Left ventricle myocardium inferior (tissue), 1 donor: ENCODE results near the gene GOLT1A. TPM values are rescaled to one million over a fixed set of nuclear protein-coding genes. Genes with fewer than 3 reads are reported as not detected.
A peak's percentile ranks its signal among the peaks of the same experiment; 100 is the strongest.

Experiments
- DNase-seq: peaks from one replicate; pipeline ENCODE4 v3.0.0-alpha.2; 2020
- H3K27ac ChIP-seq: fragments of 200-600 bp; replicated peaks from 2 replicates; pipeline ENCODE4 v1.8.0; 2021
- H3K27me3 ChIP-seq: fragments of 200-600 bp; 2 replicates; pipeline ENCODE4 v1.8.0; 2021; ENCODE audit warnings: low read depth
- H3K36me3 ChIP-seq: fragments of 200-600 bp; 2 replicates; pipeline ENCODE4 v1.8.0; 2021
- H3K4me1 ChIP-seq: fragments of 200-600 bp; 2 replicates; pipeline ENCODE4 v1.8.0; 2021
- H3K4me3 ChIP-seq: fragments of 200-600 bp; 2 replicates; pipeline ENCODE4 v1.8.0; 2021; ENCODE audit warnings: mild to moderate bottlenecking, moderate library complexity
- H3K9me3 ChIP-seq: fragments of 200-600 bp; replicated peaks from 2 replicates; pipeline ENCODE4 v1.8.0; 2021
- CTCF ChIP-seq: fragments of 200-600 bp; IDR thresholded peaks from 2 replicates; pipeline ENCODE4 v1.8.0; 2021; ENCODE audit warnings: antibody characterized with exemption, mild to moderate bottlenecking, borderline replicate concordance
- intact Hi-C: fragments of 100-400 bp; cut with micrococcal nuclease; formaldehyde crosslinking; loops from one replicate; pipeline ENCODE4 v1.11.0; 2022
- total RNA-seq: library from RNA; stranded (reverse); fragmentation: NEBNext Ultra II Directional; extraction: Animal tissue kit (Norgen Biotek cat#: 25700); gene quantifications from one replicate; pipeline ENCODE4 v1.2.1, GENCODE V29; 2021
- donor health status: DM: no; HTN: yes; CAD: no; lungs with severe emphysema.

GOLT1A gene
- total RNA-seq, 1 donor from 2014 or later, result not detected

GRCh38 chr1:204192589-204193352 lies 21.0 kb downstream of the GOLT1A start:
- intact Hi-C loops, result no loop called here
- peaks cover 12% of the 10 kb centered on the region for H3K4me1 ChIP-seq
- no peak for TF ChIP-seq CTCF
- H3K27ac ChIP-seq, result no peak overlapping the region
- no peaks in the 10 kb centered on the region for H3K36me3 ChIP-seq
- no peak overlapping the region for H3K4me3 ChIP-seq
- DNase-seq, result no peak
- no peaks in the 10 kb centered on the region for H3K9me3 ChIP-seq
- H3K27me3 ChIP-seq, result peaks cover 57% of the 10 kb centered on the region

GRCh38 chr1:204192046-204192445 lies 21.7 kb downstream of the GOLT1A start:
- Histone ChIP-seq H3K4me3 (no peak overlapping the region), H3K4me1 (peaks cover 12% of the 10 kb centered on the region), H3K27me3 (peaks cover 62% of the 10 kb centered on the region), H3K36me3 (no peaks in the 10 kb centered on the region), H3K27ac (no peak overlapping the region), H3K9me3 (no peaks in the 10 kb centered on the region)
- TF ChIP-seq CTCF, result no peak
- intact Hi-C loops, result no loop called here
- DNase-seq, result no peak

GRCh38 chr1:204191456-204191855 lies 22.3 kb downstream of the GOLT1A start:
- Histone ChIP-seq H3K27me3 (peaks cover 62% of the 10 kb centered on the region), H3K36me3 (no peaks in the 10 kb centered on the region), H3K4me1 (peaks cover 12% of the 10 kb centered on the region), H3K4me3 (no peak overlapping the region), H3K27ac (no peak overlapping the region), H3K9me3 (no peaks in the 10 kb centered on the region)
- DNase-seq, result no peak
- TF ChIP-seq CTCF, result no peak
- intact Hi-C loops, result no loop called here

GRCh38 chr1:204190212-204191211 lies 23.3 kb downstream of the GOLT1A start:
- Histone ChIP-seq H3K4me1 (peaks cover 12% of the 10 kb centered on the region), H3K27me3 (peaks cover 65% of the 10 kb centered on the region), H3K36me3 (no peaks in the 10 kb centered on the region), H3K4me3 (peak overlapping the region; percentile 50), H3K27ac (no peak overlapping the region), H3K9me3 (no peaks in the 10 kb centered on the region)
- no peak for TF ChIP-seq CTCF
- DNase-seq, result no peak
- intact Hi-C loops, result no loop called here

GRCh38 chr1:204188959-204189639 lies 24.7 kb downstream of the GOLT1A start:
- no peak for DNase-seq
- Histone ChIP-seq H3K36me3 (no peaks in the 10 kb centered on the region), H3K27ac (no peak overlapping the region), H3K27me3 (peaks cover 66% of the 10 kb centered on the region), H3K4me1 (peaks cover 12% of the 10 kb centered on the region), H3K4me3 (no peak overlapping the region), H3K9me3 (no peaks in the 10 kb centered on the region)
- TF ChIP-seq CTCF, result no peak
- intact Hi-C loops, result no loop called here
